Right lobe of liver (tissue), 4 donors: ENCODE results near the gene ZRANB1.

ENCODE experiments used
- POLR2A ChIP-seq: fragments of 450-650 bp; IDR thresholded peaks from one replicate; pipeline ENCODE4 v1.6.1; 2017; ENCODE audit warnings: antibody characterized with exemption, mild to moderate bottlenecking
- TF ChIP-seq, protein P1 (sequence below), 4 donors: fragments of 200-600 bp in 3 of 4; fragments of 450-650 bp in 1 of 4; IDR thresholded peaks; one replicate each; pipeline versions ENCODE4 v1.5.1 to v1.8.0; 2016 to 2022; ENCODE audit warnings: antibody characterized with exemption in 4 of 4, mild to moderate bottlenecking in 2 of 4
- donor health status: DM: no; HTN: no; CAD: no.
- donor health status: DM: no; HTN: no; CAD: no.
- donor health status: DM: no; HTN: yes; CAD: no.

- no peak for TF ChIP-seq POLR2A
- TF ChIP-seq, protein P1, sequence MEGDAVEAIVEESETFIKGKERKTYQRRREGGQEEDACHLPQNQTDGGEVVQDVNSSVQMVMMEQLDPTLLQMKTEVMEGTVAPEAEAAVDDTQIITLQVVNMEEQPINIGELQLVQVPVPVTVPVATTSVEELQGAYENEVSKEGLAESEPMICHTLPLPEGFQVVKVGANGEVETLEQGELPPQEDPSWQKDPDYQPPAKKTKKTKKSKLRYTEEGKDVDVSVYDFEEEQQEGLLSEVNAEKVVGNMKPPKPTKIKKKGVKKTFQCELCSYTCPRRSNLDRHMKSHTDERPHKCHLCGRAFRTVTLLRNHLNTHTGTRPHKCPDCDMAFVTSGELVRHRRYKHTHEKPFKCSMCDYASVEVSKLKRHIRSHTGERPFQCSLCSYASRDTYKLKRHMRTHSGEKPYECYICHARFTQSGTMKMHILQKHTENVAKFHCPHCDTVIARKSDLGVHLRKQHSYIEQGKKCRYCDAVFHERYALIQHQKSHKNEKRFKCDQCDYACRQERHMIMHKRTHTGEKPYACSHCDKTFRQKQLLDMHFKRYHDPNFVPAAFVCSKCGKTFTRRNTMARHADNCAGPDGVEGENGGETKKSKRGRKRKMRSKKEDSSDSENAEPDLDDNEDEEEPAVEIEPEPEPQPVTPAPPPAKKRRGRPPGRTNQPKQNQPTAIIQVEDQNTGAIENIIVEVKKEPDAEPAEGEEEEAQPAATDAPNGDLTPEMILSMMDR (IDR thresholded peaks at IDR 0.05): no peak
Observed at GRCh38 chr10:124906551-124907001, 35.3 kb upstream of the ZRANB1 start.
